HepG2 (cell line): Measurements from ENCODE around the gene MYO1C. TPM values are rescaled to one million over a fixed set of nuclear protein-coding genes. Genes with fewer than 3 reads are reported as not detected.

Experiments
- ERF ChIP-seq: IDR thresholded peaks from 2 replicates; pipeline ENCODE4 v1.6.1; 2018; ENCODE audit warnings: missing biosample characterization, missing genetic modification reagents
- HMGXB4 ChIP-seq, 2 experiments: sonication (generic) in 1 of 2; formaldehyde crosslinking in 1 of 2; IDR thresholded peaks; 2 replicates each; pipeline versions ENCODE4 v1.4.0 to v1.6.1; 2018 to 2020; ENCODE audit warnings: missing genetic modification reagents in 2 of 2, borderline replicate concordance in 1 of 2, low read depth in 1 of 2, mild to moderate bottlenecking in 1 of 2, missing biosample characterization in 1 of 2
- KMT2A ChIP-seq: sonication (generic); formaldehyde crosslinking; IDR thresholded peaks from 2 replicates; pipeline ENCODE4 v1.4.0; 2020; ENCODE audit warnings: missing genetic modification reagents
- MBD4 ChIP-seq: IDR thresholded peaks from 2 replicates; pipeline ENCODE4 v1.6.1; 2012; ENCODE audit warnings: low read length, inconsistent platforms, borderline replicate concordance
- MXD1 ChIP-seq: sonication (generic); formaldehyde crosslinking; IDR thresholded peaks from 2 replicates; pipeline ENCODE4 v1.4.0; 2020; ENCODE audit warnings: mild to moderate bottlenecking, missing genetic modification reagents
- PAXIP1 ChIP-seq: sonication (generic); formaldehyde crosslinking; conservative IDR thresholded peaks from 2 replicates; pipeline ENCODE4 v1.4.0; 2020; ENCODE audit warnings: mild to moderate bottlenecking, missing genetic modification reagents, moderate library complexity
- RAD21 ChIP-seq: fragments of 450-650 bp; formaldehyde crosslinking; IDR thresholded peaks from 2 replicates; pipeline ENCODE4 v1.5.0; 2020; ENCODE audit warnings: mild to moderate bottlenecking
- SALL2 ChIP-seq: sonication (generic); formaldehyde crosslinking; IDR thresholded peaks from 2 replicates; pipeline ENCODE4 v1.8.1; 2023; ENCODE audit warnings: mild to moderate bottlenecking, missing genetic modification reagents, inconsistent platforms
- ZNF232 ChIP-seq: sonication (generic); formaldehyde crosslinking; IDR thresholded peaks from 2 replicates; pipeline ENCODE4 v1.4.0; 2020; ENCODE audit warnings: missing genetic modification reagents, borderline replicate concordance
- ZNF574 ChIP-seq: sonication (generic); formaldehyde crosslinking; IDR thresholded peaks from 2 replicates; pipeline ENCODE4 v1.4.0; 2020; ENCODE audit warnings: missing genetic modification reagents
- ZNF788 ChIP-seq: sonication (generic); formaldehyde crosslinking; IDR thresholded peaks from 2 replicates; pipeline ENCODE4 v1.5.0; 2020; ENCODE audit warnings: mild to moderate bottlenecking, missing genetic modification reagents, borderline replicate concordance
- polyA plus RNA-seq, 8 experiments: library from polyadenylated mRNA; depleted of rRNA in 3 of 8; stranded (reverse) in 7 of 8; unstranded in 1 of 8; fragments of >200 nt; fragmentation: Illumina TruSeq in 4 of 8; extraction: Trizol in 4 of 8; gene quantifications; 2 replicates each; pipeline versions ENCODE4 v1.2.1 to v1.2.3, GENCODE V29; 2011 to 2016; ENCODE audit warnings: low read depth in 4 of 8, missing spikeins in 1 of 8, mixed read lengths in 1 of 8; ENCODE audit not compliant: insufficient read depth in 1 of 8
- total RNA-seq, 5 experiments: library from RNA; depleted of rRNA; stranded (reverse); fragments of >200 nt; fragmentation: Illumina TruSeq; extraction: Trizol; gene quantifications; 2 replicates each; pipeline ENCODE4 v1.2.3, GENCODE V29; 2016; ENCODE audit warnings: low read depth in 1 of 5
- TF ChIP-seq, protein P1 (sequence below): sonication (generic); formaldehyde crosslinking; IDR thresholded peaks from 2 replicates; pipeline ENCODE4 v1.5.0; 2020; ENCODE audit warnings: mild to moderate bottlenecking, missing genetic modification reagents, borderline replicate concordance
- TF ChIP-seq, protein P2 (sequence below): sonication (generic); formaldehyde crosslinking; IDR thresholded peaks from 2 replicates; pipeline ENCODE4 v1.9.0; 2022; ENCODE audit warnings: missing genetic modification reagents, mild to moderate bottlenecking, borderline replicate concordance

Gene MYO1C
- total and polyA plus RNA-seq, 2 of the 13 experiments (the other 11 are each of a cell fraction or from before 2014, with no cell fraction given), result 22.7 to 40.8 TPM

DNA sequence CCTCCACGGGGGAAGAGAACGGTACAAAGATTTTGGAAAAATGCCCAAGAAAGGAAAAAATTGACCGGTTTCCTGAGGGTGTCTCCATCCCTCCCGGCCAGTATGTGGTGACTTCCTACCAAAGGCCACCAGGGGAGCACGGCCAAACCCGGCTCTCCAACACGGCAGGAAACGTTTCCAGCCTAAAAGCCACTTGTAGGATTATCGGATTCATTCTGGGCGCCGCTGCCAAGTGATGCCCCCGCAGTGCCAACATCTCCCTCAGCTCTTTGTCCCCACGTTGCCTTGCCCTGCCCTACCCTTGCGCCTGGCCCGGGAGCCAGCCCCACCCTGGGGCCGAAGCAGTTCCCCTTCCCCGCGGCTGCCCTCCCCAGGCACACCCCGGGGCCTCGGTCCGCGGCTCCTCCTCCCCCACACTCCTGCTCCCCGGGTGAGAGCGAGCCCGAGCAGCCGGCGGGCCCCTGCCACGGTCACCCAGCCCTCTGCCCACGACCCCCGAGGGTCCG, 37.1 kb downstream of the MYO1C start (continued):
- TF ChIP-seq MBD4 (no peak), ZNF788 (CRISPR knock-in tag) (peak; percentile 41), SALL2 (CRISPR knock-in tag) (peak; percentile 57; the same call in 1 of the 2 replicates), MXD1 (CRISPR knock-in tag) (peak; percentile 22; the same call in 1 of the 2 replicates), HMGXB4 (CRISPR knock-in tag; IDR thresholded peaks at IDR 0.05; ENCODE audit: borderline replicate concordance in 1 of 2, low read depth in 1 of 2) (peak in 1 of 2 experiments; percentile 27; a peak in 2 of 4 replicates), RAD21 (CRISPR knock-in tag) (peak; percentile 19; the same call in 1 of the 2 replicates), ZNF574 (peak; percentile 47; the same call in 1 of the 2 replicates), KMT2A (no peak; the same call in 1 of the 2 replicates), ZNF232 (CRISPR knock-in tag) (0 out of 2 replicates have a peak, but pooled peaks have one; percentile 20), ERF (CRISPR knock-in tag) (no peak), PAXIP1 (CRISPR knock-in tag) (no peak)
- TF ChIP-seq, protein P1, sequence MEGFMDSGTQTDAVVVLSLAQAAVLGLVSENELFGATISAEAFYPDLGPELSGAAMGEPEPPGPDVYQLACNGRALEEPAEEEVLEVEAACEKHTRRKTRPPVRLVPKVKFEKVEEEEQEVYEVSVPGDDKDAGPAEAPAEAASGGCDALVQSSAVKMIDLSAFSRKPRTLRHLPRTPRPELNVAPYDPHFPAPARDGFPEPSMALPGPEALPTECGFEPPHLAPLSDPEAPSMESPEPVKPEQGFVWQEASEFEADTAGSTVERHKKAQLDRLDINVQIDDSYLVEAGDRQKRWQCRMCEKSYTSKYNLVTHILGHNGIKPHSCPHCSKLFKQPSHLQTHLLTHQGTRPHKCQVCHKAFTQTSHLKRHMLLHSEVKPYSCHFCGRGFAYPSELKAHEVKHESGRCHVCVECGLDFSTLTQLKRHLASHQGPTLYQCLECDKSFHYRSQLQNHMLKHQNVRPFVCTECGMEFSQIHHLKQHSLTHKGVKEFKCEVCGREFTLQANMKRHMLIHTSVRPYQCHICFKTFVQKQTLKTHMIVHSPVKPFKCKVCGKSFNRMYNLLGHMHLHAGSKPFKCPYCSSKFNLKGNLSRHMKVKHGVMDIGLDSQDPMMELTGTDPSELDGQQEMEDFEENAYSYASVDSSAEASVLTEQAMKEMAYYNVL, result peak; percentile 40; the same call in 1 of the 2 replicates
- TF ChIP-seq, protein P2, sequence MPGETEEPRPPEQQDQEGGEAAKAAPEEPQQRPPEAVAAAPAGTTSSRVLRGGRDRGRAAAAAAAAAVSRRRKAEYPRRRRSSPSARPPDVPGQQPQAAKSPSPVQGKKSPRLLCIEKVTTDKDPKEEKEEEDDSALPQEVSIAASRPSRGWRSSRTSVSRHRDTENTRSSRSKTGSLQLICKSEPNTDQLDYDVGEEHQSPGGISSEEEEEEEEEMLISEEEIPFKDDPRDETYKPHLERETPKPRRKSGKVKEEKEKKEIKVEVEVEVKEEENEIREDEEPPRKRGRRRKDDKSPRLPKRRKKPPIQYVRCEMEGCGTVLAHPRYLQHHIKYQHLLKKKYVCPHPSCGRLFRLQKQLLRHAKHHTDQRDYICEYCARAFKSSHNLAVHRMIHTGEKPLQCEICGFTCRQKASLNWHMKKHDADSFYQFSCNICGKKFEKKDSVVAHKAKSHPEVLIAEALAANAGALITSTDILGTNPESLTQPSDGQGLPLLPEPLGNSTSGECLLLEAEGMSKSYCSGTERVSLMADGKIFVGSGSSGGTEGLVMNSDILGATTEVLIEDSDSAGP (CRISPR knock-in tag), result peak; percentile 27; the same call in 1 of the 2 replicates
